Measurements from ENCODE around the gene EEA1.

- TF ChIP-seq CTCF (IDR thresholded peaks at IDR 0.05) (no peak), POLR2A (IDR thresholded peaks at IDR 0.05) (no peak), POLR2AphosphoS5 (IDR thresholded peaks at IDR 0.05) (no peak), EP300 (IDR thresholded peaks at IDR 0.05; ENCODE audit: low read depth) (no peak)
Measured at GRCh38 chr12:92821142-92821541, 108.0 kb downstream of the EEA1 start.

Measured in transverse colon (tissue), 4 donors.